ENCODE measurements around the gene CDC42BPA. TPM values are rescaled to one million over a fixed set of nuclear protein-coding genes. Genes with fewer than 3 reads are reported as not detected.

The CDC42BPA gene
- total and polyA plus RNA-seq, 9 of the 15 experiments (the other 6 are each of a cell fraction or from before 2014, with no cell fraction given) = 8.0 to 77.5 (median 52.1) TPM

- TF ChIP-seq CEBPZ (IDR thresholded peaks at IDR 0.05; ENCODE audit: borderline replicate concordance, low read depth, low read length) = peak; percentile 90
- TF ChIP-seq ZBTB49 (CRISPR knock-in tag; IDR thresholded peaks at IDR 0.05; ENCODE audit: borderline replicate concordance) = 0 out of 2 replicates have a peak, but pooled peaks have one; percentile 46
- peak; percentile 17 for TF ChIP-seq JUND (IDR thresholded peaks at IDR 0.05; ENCODE audit: borderline replicate concordance, low read depth, low read length)
- TF ChIP-seq JUND (tag; IDR thresholded peaks at IDR 0.05; ENCODE audit: borderline replicate concordance, low read depth, low read length) = no peak
- TF ChIP-seq EP400 (IDR thresholded peaks at IDR 0.05) = peak; percentile 82; the same call in 1 of the 2 replicates
- no peak for TF ChIP-seq MCM7 (IDR thresholded peaks at IDR 0.05)
- no peak for TF ChIP-seq HEY1 (CRISPR knock-in tag; IDR thresholded peaks at IDR 0.05; ENCODE audit: borderline replicate concordance)
- TF ChIP-seq ASH1L (IDR thresholded peaks at IDR 0.05; ENCODE audit: borderline replicate concordance, low read depth, partially characterized antibody) = peak; percentile 97
- no peak for TF ChIP-seq ZNF668 (CRISPR knock-in tag; IDR thresholded peaks at IDR 0.05)
- no peak for TF ChIP-seq ZSCAN32 (CRISPR knock-in tag; IDR thresholded peaks at IDR 0.05)
- peak; percentile 19; the same call in 1 of the 2 replicates for TF ChIP-seq SOX6 (IDR thresholded peaks at IDR 0.05)
- TF ChIP-seq KAT7 (CRISPR knock-in tag; IDR thresholded peaks at IDR 0.05; ENCODE audit: borderline replicate concordance) = peak; percentile 53
- TF ChIP-seq GMEB1 (CRISPR knock-in tag; IDR thresholded peaks at IDR 0.05) = peak; percentile 81
- TF ChIP-seq E2F1 (CRISPR knock-in tag; IDR thresholded peaks at IDR 0.05) = peak; percentile 85; the same call in 1 of the 2 replicates
- TF ChIP-seq NEUROD1 (IDR thresholded peaks at IDR 0.05; ENCODE audit: borderline replicate concordance, low read depth, low read length, partially characterized antibody) = peak; percentile 99
- peak; percentile 6 for TF ChIP-seq POLR2B (IDR thresholded peaks at IDR 0.05; ENCODE audit: low read depth, partially characterized antibody)
- no peak for TF ChIP-seq BRD9 (IDR thresholded peaks at IDR 0.05; ENCODE audit: low read depth, partially characterized antibody)
- peak; percentile 98 for TF ChIP-seq NFYB (IDR thresholded peaks at IDR 0.05; ENCODE audit: extremely low read depth, insufficient read length)
These were observed 378.1 kb downstream of the CDC42BPA start, which contains the start of gene COQ8A (continued) for GRCh38 chr1:226940029-226940805.
